CD4-positive, alpha-beta T cell treated with Interleukin-6 at 100 ng/mL for 8 hours (primary cell): ENCODE measurements around the gene CRYGB.
"Not testable (repeated sequence)": the region's sequence is repeated elsewhere in the genome, so short reads cannot be mapped to it uniquely, and the experiment has no call there.

Experiments used
- DNase-seq: peaks from one replicate; pipeline ENCODE4 v3.0.0-alpha.2; 2020; ENCODE audit warnings: mixed read lengths, low spot score

CRYGB gene

GRCh38 chr2:208112969-208113368 is 33.0 kb downstream of the CRYGB start:
- no peak for DNase-seq

DNA sequence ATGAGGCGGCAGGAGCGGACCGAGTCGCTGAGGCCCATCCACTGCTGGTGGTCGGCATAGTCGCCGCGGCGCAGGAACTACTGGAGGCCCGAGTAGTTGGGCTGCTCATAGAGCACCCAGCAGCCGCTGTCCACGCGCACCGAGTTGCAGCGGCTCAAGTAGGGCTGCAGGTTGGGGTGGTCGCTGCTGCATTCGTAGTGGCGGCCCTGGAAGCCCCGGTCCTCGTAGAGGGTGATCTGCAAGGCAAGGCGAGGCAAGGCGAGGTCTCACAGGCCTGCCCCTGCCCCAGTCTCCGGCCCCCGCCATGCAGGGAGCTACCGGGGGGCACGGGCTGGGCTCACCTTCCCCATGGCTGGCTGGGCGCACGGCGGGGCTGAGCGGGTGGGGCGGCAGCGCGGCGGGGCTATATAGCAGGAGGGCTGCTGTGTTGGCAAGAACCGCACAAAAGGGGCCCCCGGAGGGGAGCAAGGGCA is 33.6 kb downstream of the CRYGB start:
- DNase-seq = not testable (repeated sequence)

DNA sequence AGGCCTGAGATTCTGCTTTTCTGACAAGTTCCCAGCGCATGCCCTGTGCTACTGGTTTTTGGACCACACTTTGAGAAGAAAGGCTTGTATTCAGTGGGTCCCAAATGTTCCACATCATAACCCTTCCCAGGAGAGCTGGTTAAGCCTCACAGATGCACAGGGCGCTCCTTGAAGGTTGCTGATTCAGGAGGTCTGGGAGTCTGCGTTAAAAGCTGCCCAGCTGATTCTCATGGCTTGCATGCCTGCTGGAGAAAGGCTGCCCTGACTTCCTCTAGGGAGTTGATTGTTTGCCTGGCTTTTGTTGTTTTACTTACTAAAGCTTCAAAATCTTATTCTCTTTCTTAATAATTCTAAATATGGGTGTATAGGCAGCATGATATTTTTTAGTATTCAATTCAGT is 42.3 kb downstream of the CRYGB start:
- DNase-seq = no peak

- DNase-seq = no peak
These were observed 44.0 kb downstream of the CRYGB start for GRCh38 chr2:208101716-208102631.

DNA sequence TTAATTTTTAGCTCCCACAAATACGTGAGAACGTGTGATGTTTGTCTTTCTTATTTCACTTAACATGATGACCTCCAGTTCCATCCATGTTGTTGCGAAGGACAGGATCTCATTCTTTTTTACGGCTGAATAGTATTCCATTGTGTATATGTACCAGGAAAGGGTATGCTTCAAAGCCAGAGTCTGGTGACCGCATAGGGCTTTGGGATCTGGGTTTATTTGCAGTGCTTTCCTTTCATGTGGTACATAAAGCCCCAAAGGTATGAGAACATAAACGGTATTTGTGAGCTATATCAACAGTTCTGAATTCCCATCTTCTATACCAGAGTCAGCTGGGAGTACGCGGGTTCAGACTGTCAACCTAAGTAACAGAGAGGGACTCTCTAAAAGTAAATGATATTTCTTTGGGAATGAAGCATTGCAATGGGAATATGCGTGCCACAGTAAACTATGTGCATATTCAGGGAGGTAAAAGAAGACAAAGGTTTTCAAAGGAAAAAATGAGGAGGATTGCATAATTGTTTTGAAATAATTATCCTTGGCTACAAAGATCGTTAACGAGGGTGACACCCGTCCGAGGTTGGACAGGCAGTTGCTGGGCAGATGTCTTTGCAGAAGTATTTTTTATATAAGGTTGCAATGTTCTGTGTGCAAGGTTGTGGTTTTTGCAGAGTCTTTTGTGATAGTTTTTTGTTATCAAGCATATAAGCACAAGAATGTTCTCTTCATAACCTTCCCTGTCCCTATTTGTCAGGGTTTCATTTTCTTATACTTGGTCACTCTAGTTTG is 46.1 kb downstream of the CRYGB start:
- no peak for DNase-seq

DNA sequence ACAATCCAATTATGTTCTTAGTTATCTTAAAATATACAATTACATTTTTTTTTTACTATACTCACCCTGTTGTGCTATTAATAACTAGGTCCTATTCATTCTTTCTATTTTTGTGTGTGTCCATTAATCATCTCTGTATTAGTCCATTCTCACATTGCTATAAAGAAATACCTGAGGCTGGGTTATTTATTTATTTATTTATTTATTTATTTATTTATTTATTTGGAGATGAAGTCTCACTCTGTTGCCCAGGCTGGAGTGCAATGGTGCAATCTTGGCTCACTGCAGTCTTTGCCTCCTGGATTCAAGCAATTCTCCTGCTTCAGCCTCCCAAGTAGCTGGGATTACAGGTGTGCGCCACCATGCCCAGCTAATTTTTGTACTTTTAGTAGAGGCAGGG is 47.3 kb downstream of the CRYGB start:
- DNase-seq = not testable (repeated sequence)

- DNase-seq = no peak
These were observed 47.7 kb downstream of the CRYGB start for GRCh38 chr2:208098267-208098666.

- DNase-seq = no peak
These were observed 48.2 kb downstream of the CRYGB start for GRCh38 chr2:208097801-208098200.

DNA sequence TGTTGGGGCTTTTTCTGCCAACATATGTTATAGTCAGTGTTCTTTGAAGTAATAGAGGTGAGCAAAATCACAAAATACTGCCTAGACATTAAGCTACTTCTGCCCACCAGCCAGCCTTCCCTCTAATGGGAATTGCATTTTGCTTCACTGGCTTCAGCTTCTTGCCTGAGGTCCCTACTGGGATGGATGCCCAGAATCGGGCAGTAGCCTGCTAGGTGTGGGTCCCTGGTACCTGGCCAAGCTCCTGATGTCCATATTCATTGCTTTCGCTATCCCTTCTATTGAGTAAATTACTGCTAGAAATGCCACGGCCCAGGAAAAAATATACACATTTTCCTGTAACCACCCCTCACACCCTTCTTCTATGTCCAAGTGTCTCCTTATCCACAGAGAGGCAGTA is 48.6 kb downstream of the CRYGB start:
- DNase-seq = no peak

DNA sequence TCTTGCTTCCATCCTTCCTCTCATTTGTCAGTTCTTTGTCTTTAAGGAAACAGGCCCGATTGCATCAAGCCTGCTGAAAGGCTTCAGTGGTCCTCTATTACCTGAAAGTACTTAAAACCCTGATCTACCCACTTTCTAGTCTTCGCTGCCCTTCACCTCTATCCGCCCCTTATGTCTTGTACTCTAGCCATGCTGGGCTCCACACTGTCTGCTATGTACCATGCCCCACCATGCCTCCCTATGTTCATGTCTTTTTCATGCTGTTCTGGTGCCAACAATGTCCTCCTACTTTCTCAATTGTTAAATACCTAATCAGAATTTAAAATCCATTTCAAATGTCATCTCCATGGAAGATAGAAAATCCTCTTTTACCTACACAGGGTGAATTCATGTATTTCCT is 49.9 kb downstream of the CRYGB start:
- no peak for DNase-seq

DNA sequence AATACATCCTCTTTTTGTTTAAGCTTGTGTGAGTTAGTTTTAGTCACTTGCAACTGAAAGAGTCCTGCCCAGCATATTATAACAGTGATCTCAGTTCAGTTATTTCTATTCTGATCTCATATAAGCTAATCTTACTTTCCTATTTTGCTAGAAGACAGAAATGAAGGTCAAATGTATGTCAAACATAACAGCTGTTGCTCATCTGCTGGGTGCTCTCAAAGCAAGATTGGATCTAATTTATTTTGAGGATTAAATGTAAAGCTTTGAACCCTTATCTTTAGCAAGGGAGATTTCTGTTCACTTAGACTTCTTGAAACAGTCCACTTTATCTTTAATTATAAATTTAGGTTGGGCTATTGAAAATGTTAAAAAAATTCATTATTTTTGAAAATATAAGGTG is 52.8 kb downstream of the CRYGB start:
- DNase-seq = no peak
